Astrocyte of the spinal cord (primary cell): Measurements from ENCODE around the gene C8A.
A peak's percentile ranks its signal among the peaks of the same experiment; 100 is the strongest.

Source experiments
- DNase-seq: peaks from one replicate; pipeline ENCODE4 v3.0.0; 2011; ENCODE audit warnings: low read depth, low spot score
- H3K4me3 ChIP-seq: 2 replicates; pipeline ENCODE4 v1.5.1; 2011; ENCODE audit warnings: low read depth, mild to moderate bottlenecking, low read length, moderate library complexity
- in situ Hi-C: cut with HindIII; loops from 2 replicates; pipeline ENCODE4 v1.10.0; 2017; ENCODE audit warnings: low sequenced_read_pairs
- TF ChIP-seq, protein P1 (sequence below): IDR thresholded peaks from 2 replicates; pipeline ENCODE4 v1.5.1; 2012; ENCODE audit warnings: low read depth, mild to moderate bottlenecking, low read length, inconsistent platforms

C8A gene

GRCh38 chr1:56825436-56825835, 29.2 kb upstream of the C8A start:
- DNase-seq = no peak
- in situ Hi-C loops = no loop called here
- H3K4me3 ChIP-seq = no peak overlapping the region
- TF ChIP-seq, protein P1, sequence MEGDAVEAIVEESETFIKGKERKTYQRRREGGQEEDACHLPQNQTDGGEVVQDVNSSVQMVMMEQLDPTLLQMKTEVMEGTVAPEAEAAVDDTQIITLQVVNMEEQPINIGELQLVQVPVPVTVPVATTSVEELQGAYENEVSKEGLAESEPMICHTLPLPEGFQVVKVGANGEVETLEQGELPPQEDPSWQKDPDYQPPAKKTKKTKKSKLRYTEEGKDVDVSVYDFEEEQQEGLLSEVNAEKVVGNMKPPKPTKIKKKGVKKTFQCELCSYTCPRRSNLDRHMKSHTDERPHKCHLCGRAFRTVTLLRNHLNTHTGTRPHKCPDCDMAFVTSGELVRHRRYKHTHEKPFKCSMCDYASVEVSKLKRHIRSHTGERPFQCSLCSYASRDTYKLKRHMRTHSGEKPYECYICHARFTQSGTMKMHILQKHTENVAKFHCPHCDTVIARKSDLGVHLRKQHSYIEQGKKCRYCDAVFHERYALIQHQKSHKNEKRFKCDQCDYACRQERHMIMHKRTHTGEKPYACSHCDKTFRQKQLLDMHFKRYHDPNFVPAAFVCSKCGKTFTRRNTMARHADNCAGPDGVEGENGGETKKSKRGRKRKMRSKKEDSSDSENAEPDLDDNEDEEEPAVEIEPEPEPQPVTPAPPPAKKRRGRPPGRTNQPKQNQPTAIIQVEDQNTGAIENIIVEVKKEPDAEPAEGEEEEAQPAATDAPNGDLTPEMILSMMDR = no peak

GRCh38 chr1:56827711-56828110, 26.9 kb upstream of the C8A start:
- no peak overlapping the region for H3K4me3 ChIP-seq
- DNase-seq = no peak
- in situ Hi-C loops = no loop called here
- TF ChIP-seq, protein P1 = no peak

- DNase-seq = no peak
- in situ Hi-C loops = no loop called here
Observed at GRCh38 chr1:56830052-56830451, 24.5 kb upstream of the C8A start.

GRCh38 chr1:56831871-56832693, 22.5 kb upstream of the C8A start:
- in situ Hi-C loops = no loop called here
- TF ChIP-seq, protein P1 = peak; percentile 95
- H3K4me3 ChIP-seq = no peak overlapping the region
- DNase-seq = peak; percentile 91

More at GRCh38 chr1:56830052-56830451, 24.5 kb upstream of the C8A start:
- TF ChIP-seq, protein P1 = no peak
- H3K4me3 ChIP-seq = no peak overlapping the region

DNA sequence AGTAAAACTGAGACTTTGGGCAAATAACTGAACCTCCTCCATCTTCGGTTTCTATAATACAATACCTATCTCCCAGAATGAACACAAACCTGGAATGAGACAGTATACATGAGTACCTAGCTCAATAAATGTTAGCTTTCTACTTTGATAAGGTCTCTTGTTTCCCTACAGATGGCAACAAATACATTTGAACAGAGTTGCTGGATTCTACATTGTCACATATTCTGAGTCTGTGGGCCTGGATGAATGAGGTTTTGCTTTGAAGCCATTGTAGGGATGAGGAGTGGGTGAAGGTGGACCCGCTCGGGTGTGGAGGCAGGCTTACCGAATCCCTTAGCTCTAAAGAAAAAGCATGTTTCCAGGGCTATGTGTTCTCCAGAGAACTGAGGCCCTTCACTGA, 21.5 kb upstream of the C8A start:
- TF ChIP-seq, protein P1 = no peak
- in situ Hi-C loops = no loop called here
- no peak overlapping the region for H3K4me3 ChIP-seq
- no peak for DNase-seq

GRCh38 chr1:56834137-56834900, 20.3 kb upstream of the C8A start:
- no peak overlapping the region for H3K4me3 ChIP-seq
- DNase-seq = no peak
- TF ChIP-seq, protein P1 = no peak
- in situ Hi-C loops = no loop called here
